ENCODE results near the gene PRDM16. TPM values are rescaled to one million over a fixed set of nuclear protein-coding genes. Genes with fewer than 3 reads are reported as not detected.

The PRDM16 gene
- total RNA-seq, 1 donor from 2014 or later, result 0.13 TPM

DNA sequence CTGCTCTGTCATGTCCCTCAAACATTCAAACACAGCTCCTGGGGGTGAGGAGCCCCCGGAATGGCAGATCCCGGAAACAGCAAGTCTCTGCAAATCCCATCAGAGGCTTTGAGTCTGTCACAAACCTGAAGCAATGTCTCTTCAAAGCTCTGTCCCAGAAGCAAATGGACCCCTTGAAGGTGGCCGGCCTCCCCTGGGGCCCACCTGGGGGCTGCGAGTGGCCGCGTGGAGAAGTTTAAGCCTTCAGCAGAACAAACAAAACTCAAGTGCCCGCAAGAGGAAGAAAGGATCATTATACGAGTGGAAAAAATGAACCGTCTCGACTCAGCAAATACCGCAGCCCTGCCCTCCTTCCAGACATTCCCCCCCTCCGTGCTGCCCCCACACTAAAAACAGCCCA lies 53.3 kb downstream of the PRDM16 start:
- no peak for DNase-seq (ENCODE audit: low read depth, low spot score)

DNA sequence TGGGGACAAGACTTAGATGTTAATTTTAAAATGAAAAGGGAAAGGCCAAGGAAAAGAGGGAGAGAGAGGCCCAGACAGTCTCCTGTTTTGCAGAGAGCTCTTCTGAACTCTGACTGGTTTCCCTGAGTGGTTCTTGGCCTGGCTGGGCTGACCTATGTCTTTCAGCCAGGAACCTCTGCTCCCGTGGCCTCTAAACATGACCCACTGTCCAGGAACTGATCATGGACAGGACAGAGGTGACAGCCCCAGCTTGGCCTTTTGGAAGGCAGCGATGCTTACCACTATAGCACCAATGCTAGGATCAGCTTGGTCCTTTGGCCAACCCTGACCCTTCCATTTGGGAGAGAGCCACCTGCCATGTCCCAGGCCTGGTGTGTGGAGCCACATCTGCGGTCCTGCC lies 55.2 kb downstream of the PRDM16 start:
- DNase-seq (ENCODE audit: low read depth, low spot score), result no peak

DNA sequence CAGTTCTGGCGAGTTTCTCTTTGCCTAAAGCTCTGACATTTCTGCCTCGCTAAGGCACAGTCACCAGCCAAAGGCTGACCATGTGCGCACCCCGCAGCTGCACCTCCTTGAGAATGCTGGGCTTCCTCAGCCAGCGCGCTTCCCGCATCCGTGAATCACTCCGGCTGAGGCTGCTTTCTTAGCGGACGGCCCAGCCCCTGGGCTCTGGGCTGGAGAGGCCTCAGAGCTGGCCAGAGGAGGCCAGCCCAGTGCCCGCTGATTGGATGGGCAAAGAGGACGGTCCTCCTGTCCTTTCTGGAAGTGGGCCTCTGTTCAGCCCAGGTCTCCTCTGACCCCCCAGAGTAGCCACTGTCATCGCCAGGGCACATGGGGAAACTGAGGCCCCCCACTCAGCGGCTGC lies 56.1 kb downstream of the PRDM16 start:
- no peak for DNase-seq (ENCODE audit: low read depth, low spot score)

- DNase-seq (ENCODE audit: low read depth, low spot score), result no peak
Measured at GRCh38 chr1:3125546-3126368, 56.8 kb downstream of the PRDM16 start.

DNA sequence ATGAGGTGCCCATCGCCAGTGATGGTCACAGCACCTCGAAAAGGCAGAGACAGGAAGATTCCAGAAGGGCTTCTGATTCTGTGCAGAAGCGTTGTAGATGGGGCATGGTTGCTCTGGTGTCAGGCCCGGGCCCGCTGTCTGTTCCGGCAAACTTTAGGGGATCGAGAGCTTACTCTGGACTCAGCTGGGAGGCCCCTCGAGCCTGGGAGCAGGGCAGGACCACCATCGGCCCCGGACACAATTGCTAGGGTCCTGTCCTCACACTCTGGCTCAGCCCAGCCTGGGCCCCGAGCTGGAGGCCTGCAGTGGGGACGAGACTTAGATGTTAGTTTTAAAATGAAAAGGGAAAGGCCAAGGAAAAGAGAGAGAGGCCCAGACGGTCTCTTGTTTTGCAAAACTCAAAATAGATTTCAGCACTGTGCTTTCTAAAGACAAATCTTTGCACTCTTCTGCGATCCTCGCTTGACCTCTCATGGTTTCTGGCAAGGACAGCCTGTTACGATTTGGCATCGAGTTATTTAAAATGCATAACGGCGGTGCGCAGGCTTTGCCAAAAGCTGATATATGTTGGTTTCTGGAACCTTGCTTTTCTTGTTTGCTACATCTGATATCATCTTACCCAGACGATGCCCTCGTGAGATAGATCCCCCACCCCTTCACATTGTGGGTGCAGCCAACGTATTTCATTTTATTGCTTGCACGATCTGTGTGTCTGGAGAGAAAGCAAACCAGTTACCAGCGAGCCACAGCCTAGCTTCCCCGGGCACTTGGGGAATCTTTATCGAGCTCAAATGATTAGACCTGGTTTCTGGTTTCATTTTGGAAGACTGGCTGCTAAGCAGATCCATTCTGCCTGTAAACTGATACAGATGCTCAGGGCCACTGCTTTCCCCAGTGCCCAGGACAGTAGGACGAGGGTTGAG lies 58.0 kb downstream of the PRDM16 start:
- no peak for DNase-seq (ENCODE audit: low read depth, low spot score)

DNA sequence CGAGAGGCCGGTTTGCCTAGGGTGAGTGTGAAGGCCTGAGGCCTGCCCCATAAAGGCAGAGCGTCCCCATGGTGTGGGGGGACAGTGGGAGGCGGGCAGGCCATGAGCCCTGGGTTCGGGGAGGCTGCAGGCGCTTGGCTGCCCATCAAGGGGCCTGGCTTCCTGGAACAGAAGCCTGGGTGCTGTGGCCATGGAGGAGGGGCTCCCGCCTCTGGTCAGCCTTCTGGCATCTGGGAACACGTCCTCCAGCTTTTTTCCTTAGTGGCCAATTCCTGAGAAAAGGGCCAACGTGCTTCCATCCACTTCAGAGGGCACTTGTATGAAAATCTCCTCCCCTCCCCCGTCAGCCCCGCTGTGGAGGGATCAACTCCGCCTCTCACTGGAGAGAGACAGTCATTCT lies 58.7 kb downstream of the PRDM16 start:
- no peak for DNase-seq (ENCODE audit: low read depth, low spot score)

DNA sequence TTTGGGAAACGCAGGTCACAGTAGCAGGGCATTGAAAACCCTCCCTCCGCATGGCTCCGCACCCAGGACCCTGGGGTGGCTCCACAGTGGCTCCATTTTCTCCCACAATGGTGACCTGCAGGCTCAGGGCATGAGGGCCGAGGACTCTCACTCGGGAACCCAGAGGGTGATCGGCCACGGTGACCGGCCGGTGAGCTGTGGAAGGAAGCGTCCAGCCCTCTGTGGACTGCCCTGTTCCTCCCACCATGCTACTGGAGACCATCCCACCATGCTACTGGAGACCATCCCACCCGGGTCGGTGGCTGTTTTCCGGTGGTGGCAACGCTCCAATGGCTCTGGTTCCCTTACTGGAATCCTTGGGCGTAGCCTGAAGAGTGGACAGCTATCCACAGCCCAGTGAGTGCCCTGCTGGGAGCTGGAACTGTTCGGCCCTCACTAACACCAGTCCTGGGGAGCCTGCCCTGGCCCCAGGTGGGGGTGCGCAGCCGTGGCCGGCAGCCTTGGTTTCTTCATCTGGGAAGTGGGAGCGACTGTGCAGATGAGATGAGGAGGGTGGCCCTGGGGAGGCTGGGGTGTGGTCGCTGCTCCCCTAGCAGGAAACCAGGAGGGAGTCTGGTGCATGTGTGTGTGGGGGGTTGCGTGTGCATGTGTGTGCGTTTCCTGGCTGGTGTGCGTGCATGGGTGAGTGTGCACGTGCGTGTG lies 59.6 kb downstream of the PRDM16 start:
- no peak for DNase-seq (ENCODE audit: low read depth, low spot score)

DNA sequence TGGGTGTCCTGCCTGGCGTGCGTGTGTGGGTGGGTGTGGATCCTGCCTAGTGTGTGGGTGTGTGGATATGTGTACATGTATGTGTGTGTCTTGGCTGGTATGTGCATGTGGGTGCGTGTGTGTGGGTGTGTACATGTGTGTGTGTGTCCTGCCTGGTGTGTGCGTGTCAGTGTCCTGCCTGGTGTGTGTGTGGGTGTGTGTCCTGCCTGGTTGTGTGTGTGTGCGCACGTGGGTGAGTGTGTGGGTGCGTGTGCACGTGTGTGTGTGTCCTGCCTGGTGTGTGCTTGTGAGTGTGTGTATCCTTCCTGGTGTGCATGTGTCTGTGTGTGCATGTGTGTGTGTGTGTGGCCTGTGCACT lies 60.1 kb downstream of the PRDM16 start:
- no peak for DNase-seq (ENCODE audit: low read depth, low spot score)

DNA sequence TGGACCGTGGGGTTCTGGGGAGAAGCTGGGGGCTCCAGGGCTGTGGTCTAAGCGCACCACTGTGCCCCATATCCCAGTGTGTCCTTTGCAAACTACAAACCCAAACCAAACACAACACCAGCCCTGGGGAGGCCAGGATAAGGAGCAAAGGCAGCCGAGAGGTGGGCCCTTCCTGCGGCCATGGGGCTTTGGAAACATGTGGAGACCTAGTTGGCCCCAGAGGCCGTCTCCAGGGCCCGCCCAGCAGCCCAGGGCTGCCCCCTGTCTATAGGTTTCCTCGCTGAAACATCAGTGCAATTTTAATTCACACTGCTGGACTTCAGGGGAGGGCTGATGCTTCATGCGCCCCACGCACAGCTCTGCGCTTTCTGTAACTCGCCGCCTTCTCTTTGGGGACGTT lies 61.3 kb downstream of the PRDM16 start:
- DNase-seq (ENCODE audit: low read depth, low spot score), result no peak

DNA sequence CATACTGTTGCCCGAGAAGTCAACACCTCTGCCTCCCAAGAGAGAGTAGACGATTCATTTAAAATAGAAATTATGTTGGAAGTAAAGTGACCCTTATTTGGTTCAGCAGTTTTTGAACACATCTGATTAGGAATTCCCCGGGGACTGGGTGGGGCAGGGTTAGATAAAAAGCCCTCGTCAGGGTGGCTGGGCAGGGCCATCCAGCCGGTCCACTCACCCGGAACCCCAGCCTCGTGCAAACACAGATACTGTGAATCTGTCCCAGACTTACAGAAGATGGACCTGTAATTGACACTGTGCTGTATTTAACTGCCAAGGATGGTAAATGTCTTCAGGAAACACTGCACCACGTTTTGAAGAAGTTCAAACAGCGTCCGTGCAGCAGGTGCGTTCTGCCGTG lies 63.7 kb downstream of the PRDM16 start:
- no peak for DNase-seq (ENCODE audit: low read depth, low spot score)

- no peak for DNase-seq (ENCODE audit: low read depth, low spot score)
Measured at GRCh38 chr1:3133686-3134085, 64.7 kb downstream of the PRDM16 start.

GRCh38 chr1:3134381-3135072 lies 65.5 kb downstream of the PRDM16 start:
- no peak for DNase-seq (ENCODE audit: low read depth, low spot score)

DNA sequence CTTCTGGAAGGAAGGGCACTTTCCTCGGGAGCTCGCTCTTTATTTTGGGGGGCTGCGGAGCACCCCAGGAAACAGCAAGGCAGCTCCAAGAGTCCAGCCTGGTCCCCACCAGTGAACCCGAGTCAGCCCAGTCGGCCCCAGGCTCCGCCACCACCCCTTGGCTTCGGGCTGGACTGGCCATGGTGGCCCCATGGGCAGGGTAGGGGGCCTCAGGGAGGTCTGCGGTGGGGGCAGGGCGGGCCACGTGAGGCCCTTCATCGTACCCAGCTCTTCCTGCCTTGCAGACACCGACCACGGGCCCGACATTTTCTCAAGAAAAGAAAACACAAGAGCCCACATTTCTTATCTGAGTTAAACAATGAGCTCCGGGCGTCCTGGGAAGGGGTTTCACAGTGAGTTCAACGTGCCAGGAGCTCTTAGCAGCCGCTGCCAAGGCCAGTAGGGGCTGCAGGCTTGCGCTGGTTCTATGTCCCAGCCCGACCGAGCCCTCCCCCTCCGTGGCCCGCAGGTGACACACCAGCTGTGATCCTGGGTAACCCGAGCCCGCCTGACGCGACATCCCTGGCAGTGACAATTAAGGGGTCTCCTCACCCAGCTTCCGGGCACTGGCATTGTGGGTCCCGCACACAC lies 66.2 kb downstream of the PRDM16 start:
- no peak for DNase-seq (ENCODE audit: low read depth, low spot score)

- DNase-seq (ENCODE audit: low read depth, low spot score), result no peak
Measured at GRCh38 chr1:3135744-3136455, 66.9 kb downstream of the PRDM16 start.

- no peak for DNase-seq (ENCODE audit: low read depth, low spot score)
Measured at GRCh38 chr1:3136532-3136931, 67.5 kb downstream of the PRDM16 start.

DNA sequence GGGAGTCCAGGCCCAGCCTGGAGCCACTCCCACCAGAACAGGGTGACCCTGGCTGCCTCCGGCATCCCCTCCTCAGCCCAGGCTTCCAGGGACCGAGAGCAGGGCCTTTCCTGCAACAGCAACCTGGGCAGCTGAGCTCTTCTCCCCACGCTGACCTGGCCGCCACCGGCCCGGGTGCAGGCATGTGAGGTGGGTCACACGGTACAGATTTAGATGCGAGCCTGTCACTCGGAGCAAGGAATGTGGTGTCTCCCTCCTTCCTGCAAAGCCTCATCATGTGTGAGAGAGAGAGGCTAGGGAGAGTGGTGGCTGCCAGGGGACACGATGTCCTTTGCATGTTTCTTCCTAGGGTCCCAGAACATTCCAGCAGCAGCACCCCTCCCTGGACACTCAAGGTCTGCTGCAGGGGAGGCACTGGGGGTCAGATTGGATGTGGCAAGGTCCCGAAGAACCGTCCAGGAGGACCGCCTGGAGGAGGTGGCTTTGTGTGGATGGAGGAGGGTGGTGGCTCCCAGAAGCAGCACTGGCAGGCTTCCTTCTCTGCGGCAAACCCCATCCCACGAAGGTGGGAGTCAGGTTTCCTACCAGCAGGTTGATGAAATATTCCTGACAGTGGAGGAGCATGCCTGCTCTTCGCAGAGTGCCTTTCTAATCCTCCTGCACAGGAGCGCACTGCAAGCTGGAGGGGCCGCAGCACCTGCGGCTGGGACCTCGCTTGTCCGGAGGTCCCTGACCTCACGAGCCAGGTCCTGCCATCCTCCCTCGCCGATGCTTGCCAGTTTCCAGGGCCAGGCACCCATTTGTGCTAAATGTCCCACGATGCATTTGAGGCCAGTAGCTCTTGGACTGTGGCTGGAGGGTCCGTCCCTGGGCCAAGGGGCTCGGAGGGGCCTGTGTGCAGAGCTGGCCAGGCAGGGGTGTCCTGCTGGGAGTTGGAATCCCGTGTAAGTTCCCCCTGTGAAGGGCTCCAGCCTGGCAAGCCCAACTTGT lies 68.4 kb downstream of the PRDM16 start:
- DNase-seq (ENCODE audit: low read depth, low spot score), result no peak

DNA sequence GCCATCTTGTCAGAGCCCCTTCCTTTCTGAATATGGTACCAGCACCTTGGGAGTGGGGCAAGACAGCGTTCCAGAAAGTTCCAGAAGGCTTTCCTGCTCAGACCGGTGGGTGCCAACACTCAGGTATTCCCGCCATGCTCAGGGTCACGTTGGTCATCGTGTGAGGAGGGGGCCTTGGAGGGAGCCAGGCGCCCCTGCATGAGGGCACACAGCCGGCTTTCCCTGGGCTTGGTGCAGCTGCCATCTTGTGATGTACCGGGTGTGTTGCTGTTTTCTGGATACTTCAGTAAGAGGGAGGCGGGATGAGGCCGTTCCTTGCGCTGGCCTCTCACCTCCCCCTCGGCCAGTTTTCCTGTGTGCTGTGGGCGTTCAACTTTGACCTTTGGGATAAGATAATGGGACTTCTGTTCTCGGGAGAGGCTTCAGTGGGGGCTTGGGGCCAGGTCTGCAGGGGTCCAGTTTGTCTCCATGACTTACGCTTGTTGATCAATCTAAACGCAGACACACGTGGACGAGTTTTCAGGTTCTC lies 69.7 kb downstream of the PRDM16 start:
- no peak for DNase-seq (ENCODE audit: low read depth, low spot score)

DNA sequence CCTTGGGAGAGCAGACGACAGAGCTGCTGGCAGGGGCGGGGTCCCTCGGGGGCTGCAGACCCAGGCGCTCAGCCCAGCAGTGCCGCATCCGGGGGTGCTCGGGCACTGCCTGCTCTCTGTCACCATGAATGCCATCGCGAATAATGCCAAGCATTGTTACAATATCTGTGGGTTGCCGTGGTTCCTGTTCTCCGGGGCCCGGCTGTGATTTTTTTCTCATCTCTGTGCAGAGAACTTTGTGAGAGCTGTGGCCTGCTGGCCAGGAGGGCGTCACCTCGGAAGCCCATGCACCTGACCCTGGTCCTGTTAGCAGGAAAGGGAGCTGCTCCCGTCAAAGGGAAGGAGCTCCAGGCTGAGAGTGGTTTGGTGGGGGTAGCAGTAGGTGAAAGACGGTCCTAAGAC lies 70.4 kb downstream of the PRDM16 start:
- no peak for DNase-seq (ENCODE audit: low read depth, low spot score)

- DNase-seq (ENCODE audit: low read depth, low spot score), result no peak
Measured at GRCh38 chr1:3139871-3140361, 70.9 kb downstream of the PRDM16 start.
